HEK293 (cell line): ENCODE measurements around the gene ZNF540.
A peak's percentile ranks its signal among the peaks of the same experiment; 100 is the strongest.

Source experiments
- CTCF ChIA-PET: fragments of 350-600 bp; formaldehyde crosslinking; extraction: SDS; loops from one replicate; lab custom pipeline; 2021; ENCODE audit warnings: antibody characterized with exemption; lab: Yijun Ruan, JAX
- POLR2A ChIA-PET: fragments of 300-600 bp; formaldehyde crosslinking; extraction: SDS; loops from one replicate; lab custom pipeline; 2020; ENCODE audit warnings: antibody characterized with exemption, inconsistent platforms; lab: Yijun Ruan, JAX
- H3K27ac ChIP-seq: fragments of 200-500 bp; sonication (Bioruptor generic); 2 replicates; pipeline ENCODE4 v1.5.1; 2014; ENCODE audit warnings: low read depth, low read length, control low read depth, inconsistent platforms; ENCODE audit errors: extremely low read depth
- H3K36me3 ChIP-seq, 2 experiments: fragments of 200-500 bp in 1 of 2; sonication (Bioruptor generic) in 1 of 2; 1 replicate in 1 of 2; 2 replicates in 1 of 2; pipeline ENCODE4 v1.5.1; 2014 to 2017; ENCODE audit warnings: inconsistent platforms in 2 of 2, low read length in 2 of 2; ENCODE audit not compliant: control insufficient read depth in 2 of 2, insufficient read depth in 1 of 2
- H3K4me1 ChIP-seq: fragments of 200-500 bp; sonication (Bioruptor generic); 2 replicates; pipeline ENCODE4 v1.5.1; 2014; ENCODE audit warnings: mild to moderate bottlenecking, low read length, inconsistent platforms; ENCODE audit not compliant: control insufficient read depth, insufficient read depth
- H3K4me3 ChIP-seq: 2 replicates; pipeline ENCODE4 v1.5.1; 2011; ENCODE audit warnings: low read depth, mild to moderate bottlenecking, control low read depth, low read length, moderate library complexity
- H3K9me3 ChIP-seq: fragments of 200-500 bp; sonication (Bioruptor generic); 2 replicates; pipeline ENCODE4 v1.5.1; 2014; ENCODE audit warnings: low read depth, low read length, inconsistent platforms; ENCODE audit not compliant: control insufficient read depth, insufficient read depth
- HOXD13 ChIP-seq: sonication (generic); formaldehyde crosslinking; IDR thresholded peaks from 2 replicates; pipeline ENCODE4 v1.8.0; 2022; ENCODE audit warnings: missing genetic modification reagents, borderline replicate concordance
- MYNN ChIP-seq: fragments of 450-650 bp; formaldehyde crosslinking; IDR thresholded peaks from 2 replicates; pipeline ENCODE4 v1.5.1; 2016; ENCODE audit warnings: missing biosample characterization, missing genetic modification characterization, borderline replicate concordance
- OVOL3 ChIP-seq: fragments of 450-650 bp; formaldehyde crosslinking; IDR thresholded peaks from 2 replicates; pipeline ENCODE4 v1.5.1; 2016; ENCODE audit warnings: missing biosample characterization, missing genetic modification characterization
- PRDM1 ChIP-seq: fragments of 450-650 bp; formaldehyde crosslinking; IDR thresholded peaks from 2 replicates; pipeline ENCODE4; 2016; ENCODE audit warnings: missing biosample characterization, missing genetic modification characterization
- YY2 ChIP-seq: fragments of 450-650 bp; formaldehyde crosslinking; IDR thresholded peaks from 2 replicates; pipeline ENCODE4 v1.5.1; 2016; ENCODE audit warnings: missing biosample characterization, missing genetic modification characterization
- ZBTB1 ChIP-seq: fragments of 450-650 bp; formaldehyde crosslinking; IDR thresholded peaks from 2 replicates; pipeline ENCODE4 v1.5.1; 2016; ENCODE audit warnings: missing biosample characterization, missing genetic modification characterization
- ZBTB20 ChIP-seq: fragments of 450-650 bp; formaldehyde crosslinking; IDR thresholded peaks from 2 replicates; pipeline ENCODE4 v1.5.1; 2016; ENCODE audit warnings: missing biosample characterization, missing genetic modification characterization
- ZFHX2 ChIP-seq: fragments of 450-650 bp; formaldehyde crosslinking; conservative IDR thresholded peaks from 2 replicates; pipeline ENCODE4 v1.5.1; 2016; ENCODE audit warnings: missing biosample characterization, missing genetic modification characterization
- ZFP37 ChIP-seq: fragments of 450-650 bp; formaldehyde crosslinking; IDR thresholded peaks from 2 replicates; pipeline ENCODE4 v1.5.1; 2016; ENCODE audit warnings: missing biosample characterization, missing genetic modification characterization
- ZNF121 ChIP-seq: fragments of 450-650 bp; formaldehyde crosslinking; IDR thresholded peaks from 2 replicates; pipeline ENCODE4 v1.5.1; 2016; ENCODE audit warnings: missing biosample characterization, missing genetic modification characterization
- ZNF138 ChIP-seq: fragments of 450-650 bp; formaldehyde crosslinking; IDR thresholded peaks from 2 replicates; pipeline ENCODE4 v1.5.1; 2016; ENCODE audit warnings: missing biosample characterization, missing genetic modification characterization, borderline replicate concordance
- ZNF140 ChIP-seq: fragments of 450-650 bp; formaldehyde crosslinking; IDR thresholded peaks from 2 replicates; pipeline ENCODE4 v1.5.1; 2016; ENCODE audit warnings: missing biosample characterization, missing genetic modification characterization
- ZNF157 ChIP-seq: fragments of 450-650 bp; formaldehyde crosslinking; IDR thresholded peaks from 2 replicates; pipeline ENCODE4 v1.5.1; 2016; ENCODE audit warnings: missing biosample characterization, missing genetic modification characterization
- ZNF23 ChIP-seq: fragments of 450-650 bp; formaldehyde crosslinking; IDR thresholded peaks from 2 replicates; pipeline ENCODE4 v1.5.1; 2016; ENCODE audit warnings: missing biosample characterization, missing genetic modification characterization, borderline replicate concordance
- ZNF274 ChIP-seq, 2 experiments: fragments of 200-500 bp in 1 of 2; fragments of 450-650 bp in 1 of 2; sonication (Bioruptor generic) in 1 of 2; formaldehyde crosslinking in 1 of 2; IDR thresholded peaks; 2 replicates each; pipeline versions ENCODE4 v1.5.1 to v1.6.1; 2014 to 2016; ENCODE audit warnings: borderline replicate concordance in 1 of 2, inconsistent platforms in 1 of 2, low read length in 1 of 2, missing biosample characterization in 1 of 2, missing genetic modification characterization in 1 of 2
- ZNF341 ChIP-seq: fragments of 450-650 bp; formaldehyde crosslinking; IDR thresholded peaks from 2 replicates; pipeline ENCODE4; 2016; ENCODE audit warnings: low read depth, missing biosample characterization, missing genetic modification characterization
- ZNF48 ChIP-seq: fragments of 450-650 bp; formaldehyde crosslinking; IDR thresholded peaks from 2 replicates; pipeline ENCODE4 v1.5.1; 2016; ENCODE audit warnings: missing biosample characterization, missing genetic modification characterization
- ZNF521 ChIP-seq: fragments of 450-650 bp; formaldehyde crosslinking; IDR thresholded peaks from 2 replicates; pipeline ENCODE4 v1.5.1; 2017; ENCODE audit warnings: missing biosample characterization, mild to moderate bottlenecking, missing genetic modification characterization
- ZNF529 ChIP-seq: fragments of 450-650 bp; formaldehyde crosslinking; IDR thresholded peaks from 2 replicates; pipeline ENCODE4 v1.5.1; 2017; ENCODE audit warnings: missing genetic modification characterization, missing biosample characterization; ENCODE audit not compliant: insufficient replicate concordance
- ZNF530 ChIP-seq: fragments of 450-650 bp; formaldehyde crosslinking; IDR thresholded peaks from 2 replicates; pipeline ENCODE4 v1.5.1; 2016; ENCODE audit warnings: low read depth, missing biosample characterization, missing genetic modification characterization
- ZNF561 ChIP-seq: fragments of 450-650 bp; IDR thresholded peaks from 2 replicates; pipeline ENCODE4 v1.5.1; 2018; ENCODE audit warnings: missing biosample characterization, missing genetic modification characterization, borderline replicate concordance
- ZNF664 ChIP-seq: fragments of 450-650 bp; formaldehyde crosslinking; IDR thresholded peaks from 2 replicates; pipeline ENCODE4 v1.5.1; 2016; ENCODE audit warnings: missing biosample characterization, missing genetic modification characterization
- ZNF670 ChIP-seq: fragments of 450-650 bp; formaldehyde crosslinking; IDR thresholded peaks from 2 replicates; pipeline ENCODE4 v1.5.1; 2016; ENCODE audit warnings: missing biosample characterization, missing genetic modification characterization, low read depth
- ZNF777 ChIP-seq: fragments of 450-650 bp; formaldehyde crosslinking; IDR thresholded peaks from 2 replicates; pipeline ENCODE4 v1.5.1; 2017; ENCODE audit warnings: missing biosample characterization, missing genetic modification characterization, borderline replicate concordance
- ZNF785 ChIP-seq: fragments of 450-650 bp; formaldehyde crosslinking; IDR thresholded peaks from 2 replicates; pipeline ENCODE4 v1.5.1; 2016; ENCODE audit warnings: missing biosample characterization, missing genetic modification characterization
- ZSCAN30 ChIP-seq: fragments of 450-650 bp; IDR thresholded peaks from 2 replicates; pipeline ENCODE4 v1.5.1; 2018; ENCODE audit warnings: missing biosample characterization, mild to moderate bottlenecking, missing genetic modification characterization, moderate library complexity
- TF ChIP-seq, protein P1 (sequence below): fragments of 450-650 bp; formaldehyde crosslinking; IDR thresholded peaks from 2 replicates; pipeline ENCODE4 v1.5.1; 2017; ENCODE audit warnings: missing biosample characterization, missing genetic modification characterization
- TF ChIP-seq, protein P2 (sequence below): fragments of 450-650 bp; formaldehyde crosslinking; IDR thresholded peaks from 2 replicates; pipeline ENCODE4; 2016; ENCODE audit warnings: missing biosample characterization, missing genetic modification characterization
- TF ChIP-seq, protein P3 (sequence below): fragments of 450-650 bp; formaldehyde crosslinking; IDR thresholded peaks from 2 replicates; pipeline ENCODE4 v1.5.1; 2016; ENCODE audit warnings: missing biosample characterization, missing genetic modification characterization
- TF ChIP-seq, protein P4 (sequence below): fragments of 450-650 bp; formaldehyde crosslinking; IDR thresholded peaks from 2 replicates; pipeline ENCODE4 v1.5.1; 2016; ENCODE audit warnings: missing biosample characterization, missing genetic modification characterization

The ZNF540 gene

DNA sequence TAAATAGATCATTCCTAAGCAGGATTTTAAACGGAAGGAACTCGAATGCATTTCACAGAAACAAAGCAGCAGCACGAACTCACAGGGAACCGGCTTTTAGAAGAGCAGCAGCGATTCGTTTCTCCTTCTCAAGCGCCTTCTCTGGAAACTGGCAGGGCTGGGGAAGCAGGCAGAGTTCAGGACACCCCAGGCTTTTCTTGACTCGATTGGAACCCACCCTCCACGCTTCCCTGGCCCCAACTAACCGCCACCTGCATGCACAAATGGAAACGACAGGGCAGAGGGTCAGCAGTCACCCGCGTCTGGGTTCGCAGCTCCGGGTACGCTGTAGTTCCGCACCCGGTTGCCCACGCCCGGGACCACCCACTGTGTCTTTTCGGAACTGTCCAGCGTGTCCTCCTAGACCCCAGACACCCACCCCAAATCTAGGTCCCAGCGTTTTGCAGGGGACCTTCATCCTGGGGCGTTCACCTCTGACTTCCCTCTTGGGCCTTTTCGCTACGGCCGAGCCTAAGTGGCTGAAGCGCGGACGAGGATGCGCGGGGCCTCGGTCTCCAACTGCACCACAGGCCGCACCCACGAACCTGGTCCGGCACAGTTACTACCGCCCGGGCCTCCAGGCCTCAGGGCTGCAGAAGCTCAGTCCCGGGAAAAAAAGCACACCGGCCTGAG is 60.1 kb downstream of the ZNF540 start (continued):
- TF ChIP-seq ZNF664 (tag by site-specific recombination) (peak; percentile 71; the same call in 1 of the 2 replicates), ZNF274 (IDR thresholded peaks at IDR 0.05; ENCODE audit: low read length) (no peak), ZNF274 (tag by site-specific recombination; IDR thresholded peaks at IDR 0.05; ENCODE audit: borderline replicate concordance) (no peak), ZNF785 (tag by site-specific recombination) (peak; percentile 84), ZNF521 (no peak)
- TF ChIP-seq, protein P1, sequence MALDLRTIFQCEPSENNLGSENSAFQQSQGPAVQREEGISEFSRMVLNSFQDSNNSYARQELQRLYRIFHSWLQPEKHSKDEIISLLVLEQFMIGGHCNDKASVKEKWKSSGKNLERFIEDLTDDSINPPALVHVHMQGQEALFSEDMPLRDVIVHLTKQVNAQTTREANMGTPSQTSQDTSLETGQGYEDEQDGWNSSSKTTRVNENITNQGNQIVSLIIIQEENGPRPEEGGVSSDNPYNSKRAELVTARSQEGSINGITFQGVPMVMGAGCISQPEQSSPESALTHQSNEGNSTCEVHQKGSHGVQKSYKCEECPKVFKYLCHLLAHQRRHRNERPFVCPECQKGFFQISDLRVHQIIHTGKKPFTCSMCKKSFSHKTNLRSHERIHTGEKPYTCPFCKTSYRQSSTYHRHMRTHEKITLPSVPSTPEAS (tag by site-specific recombination) = no peak; the same call in 1 of the 2 replicates

DNA sequence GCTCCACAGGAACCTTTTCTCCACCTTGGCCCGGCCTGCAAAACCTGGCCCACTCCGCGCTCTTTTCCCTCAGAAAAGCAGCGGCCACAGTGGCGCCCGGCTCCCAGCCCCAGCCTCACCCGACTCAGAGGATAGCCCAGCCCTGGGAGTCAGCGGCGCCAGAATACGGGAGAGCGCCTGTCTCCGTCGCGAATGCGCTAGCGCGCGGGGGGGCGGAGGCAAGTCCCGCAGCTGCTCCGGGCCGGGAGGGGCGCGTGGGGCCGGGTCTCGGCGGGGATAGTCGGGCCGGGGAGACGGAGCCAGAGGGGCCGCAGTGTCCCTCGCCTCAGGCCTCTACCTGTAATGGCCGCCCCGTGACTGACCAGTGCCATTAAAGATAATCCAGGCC is 60.6 kb downstream of the ZNF540 start, which contains the start of gene ZFP30:
Gene ZFP30 (minus strand): TSS at position 165 of the 388 bp plus-strand sequence. CDS start 7,643 bp downstream, outside the sequence.
- Histone ChIP-seq H3K4me3 (peak within 1 kb of the TSS; percentile 52), H3K36me3 (peaks cover 5 to 42% of the 10 kb centered on the region in 2 experiments), H3K4me1 (peaks cover 8% of the 10 kb centered on the region; the same call in 1 of the 2 replicates), H3K27ac (peak within 1 kb of the TSS; percentile 96), H3K9me3 (peaks cover 23% of the 10 kb centered on the region)
- POLR2A ChIA-PET = interaction anchor here (0.6 to 2.8 kb wide), 11 partner anchors 10 to 719 kb away, joined by 3 to 28 read pairs (median 4); partner anchors contain the start of genes PSMD8, ZNF527, ZNF540 and ZNF570
- CTCF ChIA-PET = interaction anchor here (0.7 kb wide), 1 partner anchor 16 kb away, joined by 3 read pairs; no protein-coding TSS in a partner anchor
- TF ChIP-seq ZNF670 (no peak), ZNF121 (tag by site-specific recombination) (no peak), ZNF138 (no peak), ZNF140 (no peak), ZNF23 (peak; percentile 5; the same call in 1 of the 2 replicates), ZFP37 (tag by site-specific recombination) (no peak; the same call in 1 of the 2 replicates), ZBTB1 (tag by site-specific recombination) (peak; percentile 64; the same call in 1 of the 2 replicates), ZNF777 (tag by site-specific recombination) (0 out of 2 replicates have a peak, but pooled peaks have one; percentile 6), ZNF157 (tag by site-specific recombination) (0 out of 2 replicates have a peak, but pooled peaks have one; percentile 4), ZNF48 (tag by site-specific recombination) (no peak), ZBTB20 (tag by site-specific recombination) (no peak), YY2 (tag by site-specific recombination) (no peak), ZNF341 (peak; percentile 86), ZFHX2 (tag by site-specific recombination) (no peak), OVOL3 (tag by site-specific recombination) (peak; percentile 77; the same call in 1 of the 2 replicates), HOXD13 (CRISPR knock-in tag) (no peak), MYNN (tag by site-specific recombination) (0 out of 2 replicates have a peak, but pooled peaks have one; percentile 9), ZNF530 (tag by site-specific recombination) (no peak), PRDM1 (tag by site-specific recombination) (no peak), ZNF529 (tag by site-specific recombination) (no peak), ZNF561 (tag by site-specific recombination) (peak; percentile 89; the same call in 1 of the 2 replicates), ZSCAN30 (tag by site-specific recombination) (peak; percentile 94)
- TF ChIP-seq, protein P2, sequence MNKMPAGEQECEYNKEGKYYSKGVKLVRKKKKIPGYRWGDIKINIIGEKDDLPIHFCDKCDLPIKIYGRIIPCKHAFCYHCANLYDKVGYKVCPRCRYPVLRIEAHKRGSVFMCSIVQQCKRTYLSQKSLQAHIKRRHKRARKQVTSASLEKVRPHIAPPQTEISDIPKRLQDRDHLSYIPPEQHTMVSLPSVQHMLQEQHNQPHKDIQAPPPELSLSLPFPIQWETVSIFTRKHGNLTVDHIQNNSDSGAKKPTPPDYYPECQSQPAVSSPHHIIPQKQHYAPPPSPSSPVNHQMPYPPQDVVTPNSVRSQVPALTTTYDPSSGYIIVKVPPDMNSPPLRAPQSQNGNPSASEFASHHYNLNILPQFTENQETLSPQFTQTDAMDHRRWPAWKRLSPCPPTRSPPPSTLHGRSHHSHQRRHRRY (tag by site-specific recombination) = 0 out of 2 replicates have a peak, but pooled peaks have one; percentile 4
- TF ChIP-seq, protein P3, sequence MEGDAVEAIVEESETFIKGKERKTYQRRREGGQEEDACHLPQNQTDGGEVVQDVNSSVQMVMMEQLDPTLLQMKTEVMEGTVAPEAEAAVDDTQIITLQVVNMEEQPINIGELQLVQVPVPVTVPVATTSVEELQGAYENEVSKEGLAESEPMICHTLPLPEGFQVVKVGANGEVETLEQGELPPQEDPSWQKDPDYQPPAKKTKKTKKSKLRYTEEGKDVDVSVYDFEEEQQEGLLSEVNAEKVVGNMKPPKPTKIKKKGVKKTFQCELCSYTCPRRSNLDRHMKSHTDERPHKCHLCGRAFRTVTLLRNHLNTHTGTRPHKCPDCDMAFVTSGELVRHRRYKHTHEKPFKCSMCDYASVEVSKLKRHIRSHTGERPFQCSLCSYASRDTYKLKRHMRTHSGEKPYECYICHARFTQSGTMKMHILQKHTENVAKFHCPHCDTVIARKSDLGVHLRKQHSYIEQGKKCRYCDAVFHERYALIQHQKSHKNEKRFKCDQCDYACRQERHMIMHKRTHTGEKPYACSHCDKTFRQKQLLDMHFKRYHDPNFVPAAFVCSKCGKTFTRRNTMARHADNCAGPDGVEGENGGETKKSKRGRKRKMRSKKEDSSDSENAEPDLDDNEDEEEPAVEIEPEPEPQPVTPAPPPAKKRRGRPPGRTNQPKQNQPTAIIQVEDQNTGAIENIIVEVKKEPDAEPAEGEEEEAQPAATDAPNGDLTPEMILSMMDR (tag by site-specific recombination) = no peak
- TF ChIP-seq, protein P4, sequence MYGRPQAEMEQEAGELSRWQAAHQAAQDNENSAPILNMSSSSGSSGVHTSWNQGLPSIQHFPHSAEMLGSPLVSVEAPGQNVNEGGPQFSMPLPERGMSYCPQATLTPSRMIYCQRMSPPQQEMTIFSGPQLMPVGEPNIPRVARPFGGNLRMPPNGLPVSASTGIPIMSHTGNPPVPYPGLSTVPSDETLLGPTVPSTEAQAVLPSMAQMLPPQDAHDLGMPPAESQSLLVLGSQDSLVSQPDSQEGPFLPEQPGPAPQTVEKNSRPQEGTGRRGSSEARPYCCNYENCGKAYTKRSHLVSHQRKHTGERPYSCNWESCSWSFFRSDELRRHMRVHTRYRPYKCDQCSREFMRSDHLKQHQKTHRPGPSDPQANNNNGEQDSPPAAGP (tag by site-specific recombination) = peak; percentile 64; the same call in 1 of the 2 replicates
- TF ChIP-seq, protein P1 (tag by site-specific recombination) = peak; percentile 60
